Urinary bladder (tissue), 4 donors: ENCODE measurements around the gene PDCD11. TPM values are rescaled to one million over a fixed set of nuclear protein-coding genes. Genes with fewer than 3 reads are reported as not detected.
A peak's percentile ranks its signal among the peaks of the same experiment; 100 is the strongest.

Source experiments
- DNase-seq: peaks from one replicate; pipeline ENCODE4 v3.0.0-alpha.2; 2015; ENCODE audit errors: extremely low spot score
- H3K27ac ChIP-seq: one replicate; pipeline ENCODE4 v1.5.1; 2013; ENCODE audit warnings: low read depth, mild to moderate bottlenecking, moderate library complexity
- H3K36me3 ChIP-seq: one replicate; pipeline ENCODE4 v1.6.1; 2013; ENCODE audit warnings: mild to moderate bottlenecking, moderate library complexity; ENCODE audit not compliant: insufficient read depth
- H3K4me1 ChIP-seq: one replicate; pipeline ENCODE4 v1.6.1; 2013; ENCODE audit warnings: mild to moderate bottlenecking, moderate library complexity; ENCODE audit not compliant: insufficient read depth
- H3K4me3 ChIP-seq: one replicate; pipeline ENCODE4 v1.5.1; 2013; ENCODE audit warnings: low read depth, low read length
- WGBS: extraction: QIAGEN DNeasy Blood & Tissue Kit; methylation state at CpG from one replicate; pipeline ENCODE4 v1.1.7; 2013; 5-methylcytosine and 5-hydroxymethylcytosine counted together
- polyA plus RNA-seq: library from polyadenylated mRNA; stranded (reverse); fragments of 200-250 nt; gene quantifications from one replicate; pipeline ENCODE4 v1.2.3, GENCODE V29; 2013
- total RNA-seq: library from RNA; depleted of rRNA; stranded (reverse); fragments of >200 nt; gene quantifications from one replicate; pipeline ENCODE4 v1.2.3, GENCODE V29; 2014
- donor health status: healthy with polysubstance abuse.
- donor health status: healthy.

The PDCD11 gene
- total and polyA plus RNA-seq, 2 donors = 14.9 to 19.7 TPM

DNA sequence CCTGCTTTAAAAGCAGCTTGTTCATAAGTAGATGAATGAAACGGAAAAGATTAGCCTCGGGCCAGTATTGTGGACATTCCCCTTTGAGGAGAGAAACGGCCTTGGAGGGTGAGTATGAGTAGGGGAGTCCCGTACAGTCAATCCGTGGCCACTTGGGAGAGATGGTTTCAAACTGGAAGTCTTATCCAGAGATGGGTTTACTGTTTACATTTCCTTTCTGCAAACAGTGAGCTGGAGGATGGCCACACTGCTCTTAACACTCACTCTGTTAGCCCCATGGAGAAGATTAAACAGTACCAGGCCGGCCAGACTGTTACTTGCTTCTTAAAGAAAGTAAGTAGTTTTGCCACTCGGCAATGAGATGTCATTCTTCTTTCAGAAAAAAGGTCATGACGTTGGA is 35.5 kb downstream of the PDCD11 start:
- no peaks in the 10 kb centered on the region for H3K4me1 ChIP-seq
- H3K4me3 ChIP-seq = no peak overlapping the region
- DNase-seq = no peak
- WGBS = 67% methylated on average over 8 of the region's 8 CpGs
- H3K27ac ChIP-seq = no peak overlapping the region
- peaks cover 6% of the 10 kb centered on the region for H3K36me3 ChIP-seq

DNA sequence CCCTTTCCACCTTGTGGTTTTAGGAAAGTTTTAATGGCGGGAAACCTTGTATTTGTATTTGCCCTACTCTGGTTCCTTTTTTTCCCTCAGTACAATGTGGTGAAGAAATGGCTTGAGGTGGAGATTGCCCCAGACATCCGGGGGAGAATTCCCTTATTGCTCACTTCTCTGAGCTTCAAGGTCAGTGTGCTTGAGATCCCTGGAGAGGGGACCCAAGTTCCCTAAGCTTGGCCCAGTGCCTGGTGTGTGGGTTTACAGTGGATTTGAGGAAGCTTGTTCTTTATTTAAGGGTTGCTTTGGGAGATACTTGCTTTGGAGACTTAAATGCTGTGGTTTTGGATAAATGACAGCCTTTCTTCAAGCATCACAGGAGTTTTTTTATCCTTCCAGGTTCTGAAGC is 37.4 kb downstream of the PDCD11 start:
- WGBS = 86% methylated on average over 2 of the region's 2 CpGs
- H3K27ac ChIP-seq = no peak overlapping the region
- peaks cover 4% of the 10 kb centered on the region for H3K36me3 ChIP-seq
- H3K4me3 ChIP-seq = no peak overlapping the region
- no peaks in the 10 kb centered on the region for H3K4me1 ChIP-seq
- DNase-seq = no peak

DNA sequence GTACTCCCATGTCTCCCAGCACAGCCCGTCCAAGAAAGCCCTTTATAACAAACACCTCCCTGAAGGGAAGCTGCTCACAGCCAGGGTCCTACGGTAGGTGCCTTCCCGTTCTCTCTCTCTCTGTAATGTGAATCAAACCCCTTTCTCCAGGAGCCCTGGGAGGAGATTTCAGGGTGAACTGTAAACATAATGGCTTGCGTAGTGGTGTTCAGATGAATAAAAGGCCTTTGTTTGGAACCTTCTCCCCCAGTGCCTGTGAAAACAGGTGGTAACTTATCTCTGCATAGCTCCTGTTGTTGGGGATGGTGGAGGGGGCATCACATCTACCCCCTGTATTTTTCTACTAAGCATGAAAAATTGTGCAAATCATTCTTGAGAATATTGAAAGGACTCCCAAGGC is 43.4 kb downstream of the PDCD11 start:
- WGBS = 91% methylated on average over 4 of the region's 4 CpGs
- H3K27ac ChIP-seq = no peak overlapping the region
- no peak overlapping the region for H3K4me3 ChIP-seq
- no peaks in the 10 kb centered on the region for H3K4me1 ChIP-seq
- no peak for DNase-seq
- peaks cover 6% of the 10 kb centered on the region for H3K36me3 ChIP-seq

DNA sequence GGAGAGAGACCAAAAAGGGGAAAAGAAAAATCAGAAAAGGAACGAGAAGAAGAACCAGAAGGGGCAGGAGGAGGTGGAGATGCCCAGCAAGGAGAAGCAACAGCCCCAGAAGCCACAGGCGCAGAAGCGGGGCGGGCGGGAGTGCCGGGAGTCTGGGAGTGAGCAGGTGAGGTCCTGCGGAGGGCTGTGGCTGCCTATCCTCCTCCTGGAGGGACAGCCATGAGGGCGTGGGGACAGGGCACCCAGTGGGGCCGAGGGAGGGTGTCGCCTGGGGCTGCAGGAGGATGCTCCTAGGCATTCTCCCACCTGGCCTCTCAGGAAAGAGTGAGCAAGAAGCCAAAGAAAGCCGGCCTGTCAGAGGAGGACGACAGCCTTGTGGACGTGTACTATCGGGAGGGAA is 44.0 kb downstream of the PDCD11 start:
- H3K4me3 ChIP-seq = no peak overlapping the region
- H3K27ac ChIP-seq = no peak overlapping the region
- peaks cover 6% of the 10 kb centered on the region for H3K36me3 ChIP-seq
- no peaks in the 10 kb centered on the region for H3K4me1 ChIP-seq
- no peak for DNase-seq
- WGBS = 93% methylated on average over 14 of the region's 14 CpGs

DNA sequence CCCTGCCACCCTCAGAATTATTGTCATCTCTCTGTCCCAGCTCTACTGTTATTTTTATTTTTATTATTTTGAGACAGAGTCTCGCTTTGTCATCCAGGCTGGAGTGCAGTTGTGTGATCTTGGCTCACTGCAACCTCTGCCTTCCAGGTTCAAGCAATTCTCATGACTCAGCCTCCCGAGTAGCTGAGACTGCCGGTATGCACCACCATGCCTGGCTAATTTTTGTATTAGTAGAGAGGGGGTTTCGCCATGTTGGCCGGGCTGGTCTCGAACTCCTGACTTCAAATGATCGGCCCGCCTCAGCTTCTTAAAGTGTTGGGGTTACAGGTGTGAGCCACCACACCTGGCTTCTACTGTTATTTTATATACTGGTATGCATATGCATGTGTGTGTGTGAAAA is 44.8 kb downstream of the PDCD11 start:
- Histone ChIP-seq H3K4me1 (no peaks in the 10 kb centered on the region), H3K27ac (no peak overlapping the region), H3K36me3 (peaks cover 6% of the 10 kb centered on the region), H3K4me3 (no peak overlapping the region)
- 91% methylated on average over 8 of the region's 8 CpGs for WGBS
- DNase-seq = no peak

DNA sequence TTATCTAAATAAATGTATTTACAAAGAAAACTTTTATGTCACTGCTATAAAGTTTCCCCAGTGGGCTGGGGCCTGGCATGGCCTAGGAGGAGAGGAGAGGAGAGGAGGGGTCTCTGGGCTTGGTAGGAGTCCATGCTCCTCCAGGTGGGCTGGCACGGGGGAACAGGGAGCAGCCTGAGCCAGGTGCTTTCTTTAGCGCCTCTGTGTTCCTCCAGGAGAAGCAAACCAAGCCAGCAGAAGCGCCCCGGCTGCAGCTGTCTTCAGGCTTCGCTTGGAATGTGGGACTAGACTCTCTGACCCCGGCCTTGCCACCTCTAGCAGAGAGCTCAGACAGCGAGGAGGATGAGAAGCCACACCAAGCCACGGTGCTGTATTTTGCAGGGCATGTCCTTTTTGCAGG is 45.2 kb downstream of the PDCD11 start:
- H3K4me3 ChIP-seq = no peak overlapping the region
- WGBS = 79% methylated on average over 8 of the region's 8 CpGs
- H3K27ac ChIP-seq = no peak overlapping the region
- peaks cover 6% of the 10 kb centered on the region for H3K36me3 ChIP-seq
- no peak for DNase-seq
- no peaks in the 10 kb centered on the region for H3K4me1 ChIP-seq

DNA sequence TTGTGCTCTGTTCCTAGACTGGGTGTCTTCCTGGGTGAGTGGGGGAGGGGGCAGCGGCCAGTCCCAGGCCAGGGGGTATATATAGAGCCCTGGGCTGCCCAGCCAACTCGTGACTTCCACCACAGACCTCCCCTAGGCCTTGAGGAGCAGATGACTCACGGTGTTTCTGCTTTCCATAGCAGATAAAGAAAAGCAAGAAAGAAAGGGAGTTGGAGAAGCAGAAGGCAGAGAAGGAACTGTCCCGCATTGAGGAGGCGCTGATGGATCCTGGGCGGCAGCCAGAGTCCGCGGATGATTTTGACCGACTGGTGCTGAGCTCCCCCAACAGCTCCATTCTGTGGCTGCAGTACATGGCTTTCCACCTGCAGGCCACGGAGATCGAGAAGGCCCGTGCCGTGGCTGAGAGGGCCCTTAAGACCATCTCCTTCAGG is 45.6 kb downstream of the PDCD11 start:
- peaks cover 8% of the 10 kb centered on the region for H3K36me3 ChIP-seq
- no peak overlapping the region for H3K27ac ChIP-seq
- no peak for DNase-seq
- no peak overlapping the region for H3K4me3 ChIP-seq
- 72% methylated on average over 13 of the region's 13 CpGs for WGBS
- no peaks in the 10 kb centered on the region for H3K4me1 ChIP-seq

DNA sequence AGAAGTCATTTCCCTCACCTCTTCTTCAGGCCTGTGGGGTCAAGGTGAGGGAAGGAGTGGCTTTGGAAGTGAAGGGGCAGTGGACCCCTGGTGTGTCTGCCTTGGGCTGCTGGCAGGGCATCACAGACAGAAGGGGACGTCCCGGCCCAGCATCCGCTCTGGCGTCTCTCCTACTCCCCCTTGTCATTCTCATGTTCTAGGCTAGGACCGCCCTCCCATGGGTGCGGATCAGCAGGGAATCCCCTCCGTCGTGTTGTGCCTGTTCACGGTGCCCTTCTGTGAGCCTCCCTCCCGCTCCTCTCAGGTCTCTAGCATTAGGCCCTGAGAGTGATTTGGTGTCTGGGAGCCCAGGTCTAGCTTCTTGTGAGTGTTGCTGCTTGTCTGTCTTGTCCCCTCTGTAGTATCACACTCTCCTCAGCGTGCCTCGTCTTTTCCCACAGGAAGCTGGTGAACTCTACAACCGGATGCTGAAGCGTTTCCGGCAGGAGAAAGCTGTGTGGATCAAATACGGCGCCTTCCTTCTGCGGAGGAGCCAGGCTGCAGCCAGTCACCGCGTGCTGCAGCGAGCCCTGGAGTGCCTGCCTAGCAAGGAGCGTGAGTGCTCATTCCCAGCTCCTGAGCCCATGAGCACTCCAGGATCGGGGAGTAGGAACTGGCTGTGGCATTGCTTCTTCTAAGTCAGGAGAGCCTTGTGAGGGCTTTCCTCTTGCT is 47.2 kb downstream of the PDCD11 start:
- Histone ChIP-seq H3K4me3 (no peak overlapping the region), H3K27ac (no peak overlapping the region), H3K4me1 (no peaks in the 10 kb centered on the region), H3K36me3 (peaks cover 8% of the 10 kb centered on the region)
- WGBS = 82% methylated on average over 23 of the region's 23 CpGs
- DNase-seq = no peak

DNA sequence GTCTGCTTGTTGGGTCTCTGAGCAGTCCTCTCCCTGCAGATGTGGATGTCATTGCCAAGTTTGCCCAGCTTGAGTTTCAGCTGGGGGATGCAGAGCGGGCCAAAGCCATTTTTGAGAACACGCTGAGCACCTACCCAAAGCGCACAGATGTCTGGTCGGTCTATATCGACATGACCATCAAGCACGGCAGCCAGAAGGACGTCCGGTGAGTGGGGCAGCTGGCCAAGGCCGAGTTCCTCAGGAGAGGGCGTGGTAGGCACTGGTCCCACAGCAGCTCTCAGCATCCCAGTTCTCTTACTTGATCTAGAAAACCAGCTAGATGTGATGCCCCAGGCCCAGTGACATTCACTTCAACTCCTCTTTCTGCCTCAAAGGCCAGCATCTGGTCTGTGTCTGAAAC is 48.1 kb downstream of the PDCD11 start:
- 75% methylated on average over 10 of the region's 10 CpGs for WGBS
- no peaks in the 10 kb centered on the region for H3K4me1 ChIP-seq

DNA sequence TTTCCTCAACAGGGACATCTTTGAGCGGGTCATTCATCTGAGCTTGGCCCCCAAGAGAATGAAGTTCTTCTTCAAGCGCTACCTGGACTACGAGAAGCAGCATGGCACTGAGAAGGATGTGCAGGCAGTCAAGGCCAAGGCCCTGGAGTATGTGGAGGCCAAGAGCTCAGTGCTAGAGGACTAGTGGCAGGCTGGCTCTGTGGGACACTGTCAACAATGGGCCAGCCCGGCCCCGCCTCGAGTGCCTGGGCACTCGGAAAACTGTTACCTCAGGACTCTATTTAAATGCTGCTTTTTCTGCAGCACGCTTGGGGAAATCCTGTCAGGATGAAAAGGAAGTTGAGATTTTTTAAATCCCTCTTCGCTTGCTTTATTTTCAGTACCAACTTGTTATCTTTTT is 48.9 kb downstream of the PDCD11 start:
- H3K4me3 ChIP-seq = no peak overlapping the region
- peak overlapping the region; percentile 83 for H3K27ac ChIP-seq
- DNase-seq = no peak
- 85% methylated on average over 9 of the region's 9 CpGs for WGBS
- peaks cover 8% of the 10 kb centered on the region for H3K36me3 ChIP-seq
- H3K4me1 ChIP-seq = no peaks in the 10 kb centered on the region

More for the DNA sequence above, 48.1 kb downstream of the PDCD11 start:
- H3K4me3 ChIP-seq = no peak overlapping the region
- peaks cover 8% of the 10 kb centered on the region for H3K36me3 ChIP-seq
- H3K27ac ChIP-seq = no peak overlapping the region
- DNase-seq = no peak

DNA sequence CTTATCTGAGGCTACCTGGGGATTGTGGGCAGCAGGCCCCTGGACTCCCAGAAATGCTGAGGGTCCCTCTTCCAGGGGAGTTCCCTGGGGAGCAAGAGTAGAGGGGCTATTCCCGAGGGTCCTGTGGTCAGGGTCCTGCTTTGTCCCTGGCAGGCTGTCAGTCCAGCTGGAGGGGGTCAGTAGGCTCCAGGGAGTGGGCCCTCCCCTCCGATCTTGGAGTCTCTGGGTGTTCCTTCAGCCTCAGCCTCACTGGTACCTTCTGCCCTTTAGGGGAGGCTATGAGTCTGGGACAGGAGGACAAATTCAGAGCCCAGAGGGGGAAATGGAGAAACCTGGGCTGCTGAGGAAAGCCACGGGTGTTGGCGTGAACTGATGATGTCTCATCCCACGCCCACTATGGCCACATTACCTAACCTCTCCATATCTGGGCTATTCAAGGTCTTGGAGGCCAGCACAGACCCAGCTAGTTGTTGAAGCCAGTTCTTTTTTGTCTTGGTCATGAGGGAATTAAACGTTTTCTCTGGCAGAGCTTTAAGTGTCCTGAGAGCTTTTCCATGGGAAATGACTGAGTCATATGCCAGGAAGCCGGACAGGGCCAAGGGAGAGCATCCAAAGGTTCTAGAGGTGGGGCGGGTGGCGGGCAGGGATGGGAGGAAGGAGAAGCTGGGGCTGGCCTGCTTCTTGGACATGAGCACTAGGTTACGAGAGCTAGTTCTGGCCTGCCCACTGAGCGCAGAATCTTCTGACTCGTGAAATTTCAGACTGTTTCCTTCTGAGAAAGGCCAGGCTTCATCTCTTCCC is 49.5 kb downstream of the PDCD11 start:
- Histone ChIP-seq H3K27ac (peak overlapping the region; percentile 83), H3K4me3 (no peak overlapping the region), H3K36me3 (peaks cover 6% of the 10 kb centered on the region), H3K4me1 (no peaks in the 10 kb centered on the region)
- WGBS = 49% methylated on average over 12 of the region's 12 CpGs
- no peak for DNase-seq

DNA sequence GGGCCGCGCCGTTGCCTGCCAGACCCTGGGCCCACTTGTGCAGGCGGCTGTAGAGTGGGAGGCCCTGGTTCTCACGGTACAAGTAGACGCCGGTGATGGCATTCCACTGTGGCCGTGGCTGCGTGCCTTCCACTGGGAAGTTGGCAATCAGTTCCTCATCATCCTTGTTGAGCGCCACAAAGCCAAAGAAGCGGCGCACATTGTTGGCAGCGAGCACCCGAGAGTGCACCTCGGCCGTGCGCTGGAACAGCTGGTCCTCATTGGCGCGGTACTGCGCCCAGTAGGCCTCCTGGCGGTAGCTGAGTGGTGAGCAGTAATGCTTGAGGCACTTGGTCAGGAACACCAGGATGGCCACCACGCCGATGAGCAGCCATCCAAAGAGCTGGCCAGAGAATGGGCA is 50.8 kb downstream of the PDCD11 start:
- Histone ChIP-seq H3K4me3 (no peak overlapping the region), H3K27ac (no peak overlapping the region), H3K4me1 (no peaks in the 10 kb centered on the region), H3K36me3 (peaks cover 5% of the 10 kb centered on the region)
- WGBS = 95% methylated on average over 23 of the region's 23 CpGs
- DNase-seq = no peak

DNA sequence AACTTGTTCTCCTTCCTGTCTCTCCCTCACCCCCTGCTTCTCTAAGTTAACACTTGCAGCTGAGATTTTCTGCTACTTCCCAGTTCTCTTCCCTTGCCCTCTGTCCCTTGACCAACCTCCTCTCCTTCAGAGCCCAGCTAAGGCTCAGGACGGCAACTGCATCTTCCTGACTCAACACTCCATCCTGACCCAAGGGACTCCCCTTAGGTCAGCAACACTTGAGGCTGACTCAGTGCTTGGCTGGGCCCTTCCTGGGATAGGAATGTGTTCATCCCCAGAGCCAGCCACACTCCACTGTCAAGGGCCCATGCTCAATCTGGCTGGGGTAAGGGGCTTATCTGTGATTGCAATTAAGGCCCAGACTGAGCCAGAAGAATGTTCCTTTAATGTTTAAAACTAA is 52.3 kb downstream of the PDCD11 start:
- Histone ChIP-seq H3K36me3 (peaks cover 2% of the 10 kb centered on the region), H3K4me3 (no peak overlapping the region), H3K27ac (no peak overlapping the region), H3K4me1 (no peaks in the 10 kb centered on the region)
- no peak for DNase-seq
- 34% methylated on average over 1 of the region's 1 CpG for WGBS
